Upper lobe of left lung (tissue), 6 donors: ENCODE measurements around the gene PIGBOS1. TPM values are rescaled to one million over a fixed set of nuclear protein-coding genes. Genes with fewer than 3 reads are reported as not detected.

Experiments
- ATAC-seq, 2 donors: fragments of 200-7000 bp; cut with Tn5 transposase; one replicate each; pipeline ENCODE4 v1.9.1; 2022; ENCODE audit warnings: mild to moderate bottlenecking in 2 of 2, moderate library complexity in 2 of 2; ENCODE audit not compliant: low FRiP score in 2 of 2
- DNase-seq, 2 donors: peaks; one replicate each; pipeline ENCODE4 v3.0.0-alpha.2; 2019 to 2020
- H3K27ac ChIP-seq, 4 donors: fragments of 200-600 bp; sonication (generic); one replicate each; pipeline ENCODE4 v1.5.1; 2016 to 2019
- H3K27me3 ChIP-seq, 4 donors: fragments of 200-600 bp; sonication (generic); one replicate each; pipeline ENCODE4 v1.5.1; 2017 to 2019
- H3K36me3 ChIP-seq, 4 donors: fragments of 200-600 bp; sonication (generic); one replicate each; pipeline ENCODE4 v1.5.1; 2016 to 2019
- H3K4me1 ChIP-seq, 4 donors: fragments of 200-600 bp; sonication (generic); one replicate each; pipeline ENCODE4 v1.5.1; 2018 to 2019
- H3K4me3 ChIP-seq, 4 donors: fragments of 200-600 bp; sonication (generic); one replicate each; pipeline ENCODE4 v1.5.1; 2017 to 2019; ENCODE audit warnings: mild to moderate bottlenecking in 2 of 4, moderate library complexity in 1 of 4
- H3K9me3 ChIP-seq, 4 donors: fragments of 200-600 bp; sonication (generic); one replicate each; pipeline ENCODE4 v1.5.1; 2018 to 2019
- EP300 ChIP-seq, 4 donors: sonication (generic); formaldehyde crosslinking; IDR thresholded peaks; one replicate each; pipeline ENCODE4 v1.5.1; 2017; ENCODE audit warnings: antibody characterized with exemption in 4 of 4, control low read depth in 2 of 4
- POLR2A ChIP-seq, 4 donors: fragments of 450-650 bp; IDR thresholded peaks; one replicate each; pipeline ENCODE4 v1.5.1; 2016 to 2017; ENCODE audit warnings: antibody characterized with exemption in 4 of 4, mild to moderate bottlenecking in 2 of 4
- POLR2AphosphoS5 ChIP-seq, 2 donors: sonication (generic); formaldehyde crosslinking; IDR thresholded peaks; one replicate each; pipeline ENCODE4 v1.5.1; 2017; ENCODE audit warnings: antibody characterized with exemption in 2 of 2
- WGBS, 2 donors: methylation state at CpG; one replicate each; pipeline ENCODE4 v1.1.5; 2017 to 2018; 5-methylcytosine and 5-hydroxymethylcytosine counted together
- total RNA-seq, 6 donors: library from RNA; depleted of rRNA in 4 of 6; stranded (reverse); fragments of >200 nt in 4 of 6; gene quantifications; one replicate each; pipeline versions ENCODE4 v1.1.0 to v1.2.1, GENCODE V29; 2016 to 2021
- TF ChIP-seq, protein P1 (sequence below), 6 experiments: fragments of 450-650 bp in 4 of 6; fragments of 200-600 bp in 2 of 6; sonication (generic) in 2 of 6; IDR thresholded peaks; one replicate each; pipeline ENCODE4 v1.5.1; 2016 to 2019; ENCODE audit warnings: antibody characterized with exemption in 6 of 6
- donor health status: DM: no; HTN: no; CAD: no; lungs with moderate emphysema.
- donor health status: DM: no; HTN: yes; CAD: no; lungs with severe emphysema.

PIGBOS1 gene
- total RNA-seq, 6 donors from 2014 or later: 3.1 to 16.9 (median 10.1) TPM

DNA sequence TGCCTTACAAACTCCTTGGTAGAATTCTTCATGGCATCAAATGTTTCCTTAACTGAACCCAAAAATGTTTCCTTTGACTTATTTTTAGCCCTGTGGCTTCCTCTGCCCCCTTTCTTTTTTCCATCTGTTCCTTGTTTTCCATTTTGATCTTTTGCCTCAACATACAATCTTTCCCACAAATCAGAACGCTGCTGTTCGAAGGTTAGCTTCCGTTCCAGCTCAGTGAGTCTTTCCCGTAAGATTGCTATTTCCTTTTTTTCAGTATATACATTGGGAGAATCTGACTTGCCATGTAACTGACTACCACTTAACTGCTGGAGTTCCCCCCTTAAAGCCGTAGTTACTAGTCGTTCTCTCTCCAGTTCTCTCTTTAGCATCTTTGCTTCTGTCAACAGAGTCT lies 41.3 kb upstream of the PIGBOS1 start:
- WGBS, 2 donors: 53 to 58% methylated on average over 6 of the region's 6 CpGs
- H3K27me3 ChIP-seq: no peaks in the 10 kb centered on the region
- peaks cover 0 to 54% (median 15%) of the 10 kb centered on the region in 4 donors for H3K36me3 ChIP-seq
- TF ChIP-seq POLR2A (IDR thresholded peaks at IDR 0.05) (no peak), EP300 (IDR thresholded peaks at IDR 0.05) (no peak), POLR2AphosphoS5 (IDR thresholded peaks at IDR 0.05) (no peak)
- TF ChIP-seq, protein P1, sequence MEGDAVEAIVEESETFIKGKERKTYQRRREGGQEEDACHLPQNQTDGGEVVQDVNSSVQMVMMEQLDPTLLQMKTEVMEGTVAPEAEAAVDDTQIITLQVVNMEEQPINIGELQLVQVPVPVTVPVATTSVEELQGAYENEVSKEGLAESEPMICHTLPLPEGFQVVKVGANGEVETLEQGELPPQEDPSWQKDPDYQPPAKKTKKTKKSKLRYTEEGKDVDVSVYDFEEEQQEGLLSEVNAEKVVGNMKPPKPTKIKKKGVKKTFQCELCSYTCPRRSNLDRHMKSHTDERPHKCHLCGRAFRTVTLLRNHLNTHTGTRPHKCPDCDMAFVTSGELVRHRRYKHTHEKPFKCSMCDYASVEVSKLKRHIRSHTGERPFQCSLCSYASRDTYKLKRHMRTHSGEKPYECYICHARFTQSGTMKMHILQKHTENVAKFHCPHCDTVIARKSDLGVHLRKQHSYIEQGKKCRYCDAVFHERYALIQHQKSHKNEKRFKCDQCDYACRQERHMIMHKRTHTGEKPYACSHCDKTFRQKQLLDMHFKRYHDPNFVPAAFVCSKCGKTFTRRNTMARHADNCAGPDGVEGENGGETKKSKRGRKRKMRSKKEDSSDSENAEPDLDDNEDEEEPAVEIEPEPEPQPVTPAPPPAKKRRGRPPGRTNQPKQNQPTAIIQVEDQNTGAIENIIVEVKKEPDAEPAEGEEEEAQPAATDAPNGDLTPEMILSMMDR (IDR thresholded peaks at IDR 0.05): no peak
- DNase-seq: no peak
- no peak for ATAC-seq
- no peaks in the 10 kb centered on the region for H3K4me1 ChIP-seq
- no peak overlapping the region for H3K4me3 ChIP-seq
- H3K9me3 ChIP-seq: no peaks in the 10 kb centered on the region
- no peak overlapping the region for H3K27ac ChIP-seq

DNA sequence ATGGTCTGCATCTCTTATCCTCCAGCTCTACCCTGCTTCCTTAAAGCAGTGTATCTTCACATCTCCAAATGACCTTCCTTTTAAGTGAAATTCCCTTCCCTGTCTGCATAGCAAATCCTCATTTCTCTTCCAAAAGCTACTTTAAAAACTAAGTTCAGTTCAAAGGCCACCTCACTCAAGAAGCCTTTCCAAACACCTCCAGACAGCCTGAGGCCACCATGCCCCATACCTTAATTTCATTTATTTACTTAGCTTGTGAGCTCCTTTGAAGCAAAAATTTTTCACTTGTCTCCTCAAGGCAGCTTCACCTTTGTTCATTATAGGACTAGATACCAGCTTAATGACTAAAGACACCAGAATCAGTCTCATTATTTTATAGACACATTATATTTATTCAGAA lies 39.5 kb upstream of the PIGBOS1 start:
- no peak for DNase-seq
- Histone ChIP-seq H3K27ac (no peak overlapping the region), H3K4me3 (no peak overlapping the region), H3K27me3 (no peaks in the 10 kb centered on the region), H3K36me3 (peaks cover 0 to 39% (median 14%) of the 10 kb centered on the region in 4 donors), H3K9me3 (no peaks in the 10 kb centered on the region), H3K4me1 (no peaks in the 10 kb centered on the region)
- no peak for TF ChIP-seq POLR2A (IDR thresholded peaks at IDR 0.05)
- TF ChIP-seq EP300 (IDR thresholded peaks at IDR 0.05): no peak
- TF ChIP-seq, protein P1 (IDR thresholded peaks at IDR 0.05): no peak
- TF ChIP-seq POLR2AphosphoS5 (IDR thresholded peaks at IDR 0.05): no peak
- ATAC-seq: no peak

DNA sequence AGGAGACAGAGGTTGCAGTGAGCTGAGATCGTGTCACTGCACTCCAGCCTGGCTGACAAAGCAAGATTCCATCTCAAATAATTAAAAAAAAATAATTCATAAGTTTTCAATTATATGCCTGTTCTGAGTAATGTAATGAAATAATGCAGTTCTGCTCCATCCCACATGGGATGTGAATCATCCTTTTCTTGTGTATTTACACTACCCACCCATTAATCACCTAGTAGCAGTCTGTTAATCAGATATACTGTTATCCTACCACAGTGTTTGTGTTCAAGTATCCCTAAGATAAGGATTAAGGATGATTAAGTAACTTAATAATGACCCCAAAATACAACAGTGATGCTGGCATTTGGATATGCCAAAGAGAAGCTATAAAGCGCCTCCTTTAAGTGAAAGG lies 38.9 kb upstream of the PIGBOS1 start:
- 90 to 92% methylated on average over 2 of the region's 2 CpGs for WGBS, 2 donors
- H3K4me1 ChIP-seq: no peaks in the 10 kb centered on the region
- DNase-seq: no peak
- H3K27ac ChIP-seq: no peak overlapping the region
- peaks cover 0 to 33% (median 10%) of the 10 kb centered on the region in 4 donors for H3K36me3 ChIP-seq
- TF ChIP-seq POLR2AphosphoS5 (IDR thresholded peaks at IDR 0.05) (no peak), EP300 (IDR thresholded peaks at IDR 0.05) (no peak), POLR2A (IDR thresholded peaks at IDR 0.05) (no peak)
- TF ChIP-seq, protein P1 (IDR thresholded peaks at IDR 0.05): no peak
- no peaks in the 10 kb centered on the region for H3K27me3 ChIP-seq
- H3K9me3 ChIP-seq: no peaks in the 10 kb centered on the region
- H3K4me3 ChIP-seq: no peak overlapping the region
- no peak for ATAC-seq

DNA sequence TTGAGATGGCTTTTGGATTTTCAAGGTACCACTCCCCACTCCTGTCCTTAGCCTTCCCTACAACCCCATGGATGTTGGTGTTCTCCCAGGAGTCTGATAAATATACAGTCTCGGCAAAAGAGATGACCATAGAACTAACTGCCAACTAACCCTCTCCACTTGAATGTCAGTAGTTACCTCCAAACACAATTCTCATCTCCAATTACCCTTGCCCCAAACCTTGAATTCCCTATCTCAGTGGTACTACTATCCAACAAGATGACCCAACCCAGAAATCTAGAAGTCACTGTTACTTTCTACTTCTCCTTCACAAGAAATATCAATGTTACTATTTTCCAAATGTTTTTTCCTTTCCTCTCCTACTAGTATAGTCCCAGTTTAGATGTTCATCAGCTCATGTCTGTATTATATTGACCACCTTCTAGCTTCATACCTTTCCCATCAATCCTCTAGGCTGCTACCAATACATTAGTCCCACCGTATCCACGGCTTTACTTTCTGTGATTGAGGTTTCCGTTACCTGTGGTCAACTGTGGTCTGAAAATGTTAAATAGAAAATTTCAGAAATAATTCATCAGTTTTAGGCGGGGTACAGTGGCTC lies 38.2 kb upstream of the PIGBOS1 start:
- 97 to 98% methylated on average over 5 of the region's 5 CpGs for whole genome bisulfite sequencing, 2 donors
- Histone ChIP-seq H3K4me3 (no peak overlapping the region), H3K4me1 (no peaks in the 10 kb centered on the region), H3K9me3 (no peaks in the 10 kb centered on the region), H3K27ac (no peak overlapping the region), H3K36me3 (peaks cover 0 to 34% (median 6%) of the 10 kb centered on the region in 4 donors), H3K27me3 (no peaks in the 10 kb centered on the region)
- TF ChIP-seq POLR2AphosphoS5 (IDR thresholded peaks at IDR 0.05) (no peak), EP300 (IDR thresholded peaks at IDR 0.05) (no peak), POLR2A (IDR thresholded peaks at IDR 0.05) (no peak)
- TF ChIP-seq, protein P1 (IDR thresholded peaks at IDR 0.05): no peak
- ATAC-seq (no peak), DNase-seq (no peak)

DNA sequence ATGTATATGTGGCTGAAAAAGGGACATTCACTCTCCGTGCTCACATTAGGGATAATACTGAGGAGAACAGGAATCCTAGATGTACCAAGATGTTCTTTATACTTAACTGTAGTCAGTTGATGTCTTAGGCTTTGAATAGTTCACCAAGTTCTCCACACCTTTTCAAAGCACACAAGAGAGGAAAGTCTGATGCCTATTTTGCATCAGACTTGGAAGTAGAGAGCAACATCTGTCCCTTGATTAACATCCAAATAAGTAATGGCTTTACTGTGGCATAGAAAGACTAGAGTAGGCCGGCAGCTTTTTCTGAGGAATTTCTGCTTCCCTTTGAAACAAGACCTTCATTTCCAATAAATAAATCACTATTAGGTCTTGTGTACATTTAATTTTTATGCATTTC lies 34.1 kb upstream of the PIGBOS1 start:
- peaks cover 0 to 29% (median 2%) of the 10 kb centered on the region in 4 donors for H3K36me3 ChIP-seq
- no peak for ATAC-seq
- WGBS, 2 donors: 89 to 93% methylated on average over 2 of the region's 2 CpGs
- H3K4me1 ChIP-seq: no peaks in the 10 kb centered on the region
- TF ChIP-seq POLR2AphosphoS5 (IDR thresholded peaks at IDR 0.05) (no peak), POLR2A (IDR thresholded peaks at IDR 0.05) (no peak), EP300 (IDR thresholded peaks at IDR 0.05) (no peak)
- TF ChIP-seq, protein P1 (IDR thresholded peaks at IDR 0.05): no peak
- no peak for DNase-seq
- H3K27ac ChIP-seq: no peak overlapping the region
- H3K9me3 ChIP-seq: no peaks in the 10 kb centered on the region
- H3K27me3 ChIP-seq: no peaks in the 10 kb centered on the region
- no peak overlapping the region for H3K4me3 ChIP-seq
